Bone marrow (tissue), 2 donors: ENCODE data around the gene SLC24A4.

Source experiments
- DNase-seq, 2 donors: peaks; one replicate each; lab custom pipeline; 2025; lab: John Stamatoyannopoulos, UW

The SLC24A4 gene

DNA sequence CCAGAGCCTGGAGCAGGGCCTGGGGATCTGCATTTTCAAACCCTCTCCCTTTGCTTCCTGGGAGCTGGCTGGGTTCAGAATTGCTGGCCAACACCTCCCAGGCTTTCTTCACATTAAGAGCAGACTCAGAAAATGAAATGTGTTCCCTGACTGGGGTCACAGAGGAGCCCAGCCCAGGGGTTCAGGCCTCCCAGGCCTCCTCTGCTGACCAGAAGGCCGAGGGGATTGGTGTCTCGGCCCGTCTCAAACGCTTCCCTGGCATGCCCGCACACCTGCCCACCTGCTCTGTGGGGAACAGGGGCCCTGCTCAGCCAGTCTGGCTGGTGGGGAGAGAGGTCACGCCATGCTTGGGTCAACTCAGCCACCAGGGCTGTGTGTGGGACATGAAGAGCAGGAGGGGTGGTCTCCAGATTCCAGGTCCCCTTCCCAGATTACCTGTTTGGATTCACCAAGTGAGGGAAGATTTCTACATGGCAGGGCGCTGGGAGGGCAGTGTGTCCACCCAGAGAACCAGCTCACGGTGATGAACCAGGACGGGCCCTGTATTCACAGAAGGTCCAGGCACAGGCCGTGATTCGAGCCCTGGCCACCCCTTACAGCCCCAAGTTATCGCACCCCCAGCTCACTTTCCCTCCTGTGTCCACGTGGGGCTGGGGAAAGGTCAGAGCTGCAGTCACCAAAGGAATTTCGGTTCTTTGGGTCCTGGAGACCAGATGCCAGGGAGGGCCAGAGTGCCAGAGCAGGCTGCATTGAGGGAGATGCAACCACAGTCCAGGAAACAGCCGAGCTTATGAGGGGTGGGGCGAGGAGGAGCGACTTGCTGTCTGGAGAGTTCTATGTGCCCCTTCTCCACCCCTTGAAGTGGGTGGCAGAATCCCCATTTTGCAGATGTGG lies 135.4 kb downstream of the SLC24A4 start:
- no peak for DNase-seq

DNA sequence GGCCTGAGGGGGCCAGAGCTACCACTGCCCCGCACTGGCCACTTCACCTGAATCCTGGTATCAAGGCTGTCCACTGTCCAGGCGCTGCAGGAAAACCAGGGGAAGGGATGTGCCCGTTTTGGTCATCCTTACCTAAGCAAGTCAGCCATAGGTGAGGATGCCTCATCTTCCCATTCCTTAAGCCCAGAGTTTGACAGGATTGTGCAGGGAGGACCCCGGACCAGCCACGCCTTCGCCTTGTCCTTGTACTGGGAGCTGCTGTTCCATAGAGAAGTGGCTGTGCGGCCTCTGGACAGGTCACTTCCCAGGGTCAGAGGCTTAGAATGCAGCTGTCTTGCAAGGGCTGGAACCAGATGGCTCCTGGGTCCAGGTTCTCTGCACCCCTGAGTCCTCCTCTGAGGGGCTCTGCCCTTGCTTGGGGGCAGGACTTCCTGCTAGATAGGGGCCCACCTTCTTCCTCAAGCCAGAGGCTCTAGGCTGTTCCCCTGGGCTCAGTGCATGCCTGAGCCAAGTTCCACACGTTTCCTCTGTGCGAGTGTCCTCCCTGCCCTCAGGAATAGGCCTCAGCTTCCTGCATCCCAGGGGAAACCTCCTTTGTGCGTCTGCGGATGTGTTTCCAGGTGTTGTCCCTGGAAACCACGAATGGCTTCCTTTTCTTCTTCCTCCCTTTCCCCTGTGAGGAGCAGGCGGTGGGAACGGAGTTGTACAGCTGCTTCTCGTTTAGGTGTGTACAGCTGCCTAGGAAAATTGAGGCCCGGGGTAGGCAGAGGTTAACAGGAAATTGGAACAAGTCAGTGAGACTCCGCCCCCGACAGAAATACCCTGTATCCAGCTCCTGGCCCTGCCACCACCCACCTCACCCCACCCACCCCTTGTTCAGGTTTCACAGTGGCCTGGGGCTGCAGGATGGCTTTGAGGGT lies 136.3 kb downstream of the SLC24A4 start:
- no peak for DNase-seq

DNA sequence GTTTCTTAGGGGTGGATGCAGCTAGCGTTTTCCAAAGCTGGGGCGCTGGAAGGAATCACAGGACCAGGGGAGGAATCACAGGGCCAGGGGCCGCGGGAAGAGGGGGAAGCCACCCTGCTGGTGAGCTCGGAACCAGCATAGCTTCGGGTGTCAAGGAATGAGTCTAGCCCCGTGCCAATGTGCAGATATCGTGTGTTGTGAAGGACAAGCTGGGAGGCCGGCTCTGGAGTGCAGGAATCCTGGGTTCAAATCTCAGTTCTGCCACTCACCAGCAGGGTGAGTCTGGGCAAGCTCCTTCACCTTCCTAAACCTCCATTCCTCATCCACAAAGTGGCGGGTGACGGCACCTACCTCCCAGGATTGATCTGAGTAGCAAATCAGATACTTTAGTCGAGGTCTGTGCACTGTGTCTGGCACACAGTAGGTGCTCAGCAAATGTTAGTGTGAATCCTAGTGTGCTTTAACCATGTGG lies 137.0 kb downstream of the SLC24A4 start:
- no peak for DNase-seq

DNA sequence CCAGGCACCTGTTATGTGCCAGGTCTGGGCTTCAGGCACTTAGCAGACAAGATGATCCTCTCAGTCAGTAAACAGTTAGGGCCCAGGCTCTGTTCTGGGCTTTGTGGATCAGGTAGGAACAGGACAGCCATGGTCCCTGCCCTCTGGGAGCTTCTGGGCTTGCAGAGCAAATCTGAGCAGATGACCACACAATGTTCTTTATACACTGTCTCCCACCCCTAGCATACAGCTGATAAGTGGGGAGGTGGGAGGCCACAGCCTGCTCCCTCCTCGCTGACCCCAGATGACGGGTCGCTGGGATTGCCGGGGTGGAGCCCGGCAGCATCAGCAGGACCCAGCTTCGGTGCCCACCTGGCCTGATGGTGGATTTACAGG lies 137.6 kb downstream of the SLC24A4 start:
- no peak for DNase-seq

GRCh38 chr14:92460916-92461579 lies 138.1 kb downstream of the SLC24A4 start:
- no peak for DNase-seq

DNA sequence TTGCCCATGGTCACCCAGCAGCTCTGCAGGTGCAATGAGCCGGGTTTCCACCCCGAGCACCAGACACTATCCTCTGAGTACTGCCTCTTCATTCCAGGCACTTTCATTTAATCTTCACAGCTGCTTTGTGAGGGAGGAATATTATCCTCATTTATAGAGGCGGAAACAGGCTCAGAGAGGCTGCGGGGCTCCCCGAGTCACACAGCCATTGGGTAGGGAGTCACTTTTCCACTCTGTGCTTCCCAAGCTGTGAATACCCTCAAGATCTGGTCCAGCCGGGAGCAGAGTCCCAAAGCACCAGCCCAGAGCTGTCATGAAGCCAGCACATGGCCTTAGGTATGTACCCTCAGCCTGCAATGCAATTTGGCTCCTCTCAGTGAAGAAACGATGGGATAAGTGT lies 138.9 kb downstream of the SLC24A4 start:
- DNase-seq = no peak

DNA sequence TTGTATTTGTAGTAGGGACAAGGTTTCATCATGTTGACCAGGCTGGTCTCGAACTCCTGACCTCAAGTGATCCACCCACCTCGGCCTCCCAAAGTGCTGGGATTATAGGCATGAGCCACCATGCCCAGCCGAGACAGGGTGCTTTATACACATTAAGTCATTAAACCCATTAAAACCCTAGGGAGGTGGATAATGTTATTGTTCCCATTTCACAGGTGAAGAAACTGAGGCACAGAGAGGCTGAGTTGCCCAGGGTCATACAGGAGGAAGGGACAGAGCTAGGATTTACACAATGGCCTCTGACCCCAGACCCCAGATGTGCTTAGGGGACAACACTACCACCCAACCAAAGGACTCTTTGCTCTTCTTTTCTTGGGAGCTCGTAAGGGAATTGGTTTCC lies 139.6 kb downstream of the SLC24A4 start:
- DNase-seq = no peak

DNA sequence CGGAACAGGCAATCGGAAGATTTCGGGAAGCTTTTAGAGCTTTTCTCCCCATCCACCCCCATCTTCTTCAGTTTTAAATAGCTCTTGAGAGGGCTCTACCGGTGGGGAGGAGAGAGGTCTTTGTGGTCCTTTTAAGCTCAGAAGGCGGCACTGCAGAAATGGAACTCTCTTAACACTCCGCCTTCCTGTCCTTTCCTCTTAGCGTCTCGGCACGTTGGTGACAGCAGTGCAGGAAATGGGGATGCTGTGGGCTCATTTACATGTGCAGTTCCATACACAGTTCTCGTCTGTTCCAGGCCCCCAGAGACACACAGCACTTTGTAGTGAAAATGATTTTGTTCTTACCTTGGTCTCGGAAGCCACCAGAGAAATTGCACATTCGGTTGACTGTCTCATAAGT lies 140.2 kb downstream of the SLC24A4 start:
- no peak for DNase-seq

- no peak for DNase-seq
Observed at GRCh38 chr14:92464156-92464555, 141.2 kb downstream of the SLC24A4 start.

DNA sequence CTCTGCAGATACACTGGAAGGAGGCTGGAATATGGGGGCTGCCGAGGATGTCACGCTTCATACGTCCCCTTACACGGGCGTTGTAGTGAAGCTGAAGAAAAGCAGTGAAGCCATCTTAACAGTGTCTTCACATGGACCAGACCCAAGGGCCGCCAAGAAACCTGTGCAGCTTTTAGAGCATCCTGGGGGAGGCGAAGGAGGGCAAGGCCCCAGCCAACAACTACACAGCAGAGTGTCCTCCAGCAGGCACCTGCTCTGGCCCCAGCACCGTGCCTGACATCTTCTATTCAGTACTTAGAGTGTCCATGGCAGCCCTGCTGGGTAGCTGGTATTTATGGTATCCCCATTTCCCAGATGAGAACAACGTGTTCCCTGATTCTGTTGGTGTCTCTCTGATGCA lies 141.8 kb downstream of the SLC24A4 start:
- DNase-seq = no peak

GRCh38 chr14:92465353-92466055 lies 142.5 kb downstream of the SLC24A4 start:
- no peak for DNase-seq

DNA sequence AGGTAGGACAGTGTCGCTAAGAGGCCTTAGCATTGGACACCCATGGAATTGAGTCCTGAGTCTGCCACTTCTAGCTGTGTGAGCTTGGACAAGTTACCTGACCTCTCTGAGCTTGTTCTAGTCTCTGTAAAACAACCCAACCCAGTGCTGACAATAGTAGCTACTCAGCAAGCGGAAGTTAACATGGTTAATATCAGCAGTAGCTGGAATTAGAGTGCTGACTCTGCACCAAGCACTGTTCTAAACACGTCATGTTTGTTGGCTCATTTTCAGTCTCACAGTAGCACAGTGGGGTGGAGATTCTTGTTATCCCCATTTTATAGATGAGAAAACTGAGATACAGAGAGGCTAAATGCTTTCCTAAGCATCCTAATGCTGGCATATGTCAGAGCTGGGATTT lies 143.1 kb downstream of the SLC24A4 start:
- no peak for DNase-seq

DNA sequence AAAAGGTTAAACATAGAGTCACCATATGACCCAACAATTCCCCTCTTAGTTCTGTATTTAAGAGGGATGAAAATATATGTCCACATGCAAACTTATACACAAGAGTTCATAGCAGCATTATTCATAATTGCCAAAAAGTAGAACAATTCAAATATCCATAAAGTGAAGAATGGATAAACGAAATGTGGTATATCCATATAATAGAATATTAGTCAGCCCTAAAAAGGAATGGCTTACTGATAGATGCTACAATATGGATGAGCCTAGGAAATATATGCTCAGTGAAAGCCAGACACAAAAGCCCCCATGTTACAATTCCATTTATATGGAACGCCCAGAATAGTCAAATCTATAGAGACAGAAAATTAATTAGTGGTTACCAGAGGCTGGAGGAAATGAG lies 146.6 kb downstream of the SLC24A4 start:
- DNase-seq = no peak

DNA sequence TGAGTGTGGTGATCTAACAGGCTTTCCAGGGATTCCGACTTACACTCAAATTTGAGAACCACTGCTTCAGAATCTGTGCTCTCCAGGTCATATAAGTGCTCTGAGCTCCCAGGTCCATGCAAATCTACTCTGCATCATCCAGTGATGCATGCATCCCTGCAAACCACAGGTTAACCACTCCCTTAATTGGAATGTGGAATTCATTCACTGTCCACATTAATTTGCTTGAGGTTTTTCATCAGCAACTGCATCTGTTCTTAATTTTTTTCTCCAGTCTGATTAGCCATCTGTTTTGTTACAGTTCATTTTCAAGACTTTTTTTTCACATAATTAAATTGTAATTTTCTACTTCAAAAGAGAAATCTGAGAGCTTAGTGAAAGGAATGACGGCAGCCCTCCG lies 147.2 kb downstream of the SLC24A4 start:
- DNase-seq = no peak

DNA sequence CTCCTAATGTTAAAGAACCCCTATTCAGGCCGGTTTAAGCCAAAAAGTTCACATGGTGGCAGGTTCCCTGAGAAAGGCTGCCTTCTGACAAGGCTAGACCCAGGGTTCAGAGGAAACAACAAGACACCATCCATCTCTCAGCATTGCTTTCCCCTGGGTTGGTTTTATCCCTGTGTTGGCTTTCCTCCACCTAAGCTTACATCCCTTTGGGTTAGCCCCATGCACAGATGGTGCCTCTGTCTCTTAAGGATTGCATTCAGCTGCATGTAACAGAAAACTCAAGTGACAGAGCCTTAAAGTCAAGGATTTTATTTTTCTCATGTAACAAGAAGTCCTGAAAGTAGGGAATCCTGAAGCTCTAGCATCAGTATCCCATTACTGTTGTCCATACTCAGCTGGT lies 147.8 kb downstream of the SLC24A4 start:
- no peak for DNase-seq

DNA sequence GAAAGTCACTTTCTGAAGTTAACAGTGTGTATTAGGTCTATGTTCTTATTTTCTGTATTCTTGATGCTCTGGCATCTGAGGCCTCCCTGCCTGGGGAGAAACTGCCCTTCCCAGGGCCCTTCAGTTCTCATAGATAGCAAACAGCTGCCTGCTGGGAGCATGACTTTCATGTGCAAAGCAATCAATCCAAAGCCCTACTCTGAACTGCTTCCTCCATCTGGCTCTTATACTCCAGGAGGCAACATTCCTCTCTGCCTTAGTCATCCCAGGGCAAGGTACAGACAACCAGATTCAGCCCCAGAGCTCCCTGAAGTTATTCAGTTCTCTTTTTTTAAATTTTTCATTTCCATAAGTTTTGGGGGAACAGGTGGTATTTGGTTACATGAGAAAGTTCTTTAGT lies 149.0 kb downstream of the SLC24A4 start:
- no peak for DNase-seq

GRCh38 chr14:92472860-92473259 lies 149.9 kb downstream of the SLC24A4 start:
- no peak for DNase-seq

DNA sequence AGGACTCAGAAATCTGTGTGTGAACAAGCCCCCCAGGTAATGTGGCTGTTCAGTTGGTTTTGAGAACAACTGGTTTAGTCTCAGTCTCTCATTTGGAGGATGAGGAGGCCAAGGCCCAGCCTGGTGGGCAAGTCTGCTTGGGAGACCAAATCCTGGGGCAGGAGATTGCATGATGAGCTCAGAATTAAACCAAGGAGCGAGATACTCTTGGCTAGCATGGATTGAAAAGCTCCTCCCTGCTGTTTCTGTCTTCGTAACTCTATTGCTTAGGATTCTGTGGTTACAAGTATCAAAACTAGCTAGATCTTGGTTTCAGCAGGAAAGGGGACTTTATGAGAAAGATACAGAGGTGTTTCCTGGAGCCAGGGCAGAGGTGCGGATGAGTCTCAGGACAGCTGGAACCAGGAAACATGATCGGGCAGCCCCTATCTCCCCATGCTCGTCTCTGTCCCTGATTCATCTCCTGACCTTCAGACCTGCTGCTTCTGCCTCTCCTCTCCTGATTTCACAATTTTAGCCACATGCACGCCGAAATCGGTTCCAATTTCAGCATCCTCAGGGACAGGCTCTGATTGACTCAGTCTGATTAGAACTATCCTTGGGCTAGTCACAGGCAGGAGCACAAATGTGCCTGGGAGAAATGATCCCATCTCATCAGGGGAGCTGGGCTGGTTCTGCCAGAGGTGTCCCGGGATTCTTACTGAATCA lies 150.4 kb downstream of the SLC24A4 start:
- DNase-seq = no peak

- no peak for DNase-seq
Observed at GRCh38 chr14:92473969-92474535, 151.1 kb downstream of the SLC24A4 start.

- DNase-seq = no peak
Observed at GRCh38 chr14:92475037-92475436, 152.1 kb downstream of the SLC24A4 start.
